ENCODE results near the gene FAM72B.
"Not testable (repeated sequence)": the region's sequence is repeated elsewhere in the genome, so short reads cannot be mapped to it uniquely, and the experiment has no call there.

The FAM72B gene

GRCh38 chr1:121200232-121200631, 16.1 kb upstream of the FAM72B start:
- not testable (repeated sequence) for DNase-seq (ENCODE audit: low read depth in 2 of 2)

- DNase-seq (ENCODE audit: low read depth in 2 of 2): not testable (repeated sequence)
Measured at GRCh38 chr1:121199763-121200162, 15.6 kb upstream of the FAM72B start.

- not testable (repeated sequence) for DNase-seq (ENCODE audit: low read depth in 2 of 2)
Measured at GRCh38 chr1:121197095-121197882, 13.1 kb upstream of the FAM72B start.

- DNase-seq (ENCODE audit: low read depth in 2 of 2): not testable (repeated sequence)
Measured at GRCh38 chr1:121192512-121192911, 8.4 kb upstream of the FAM72B start.

- not testable (repeated sequence) for DNase-seq (ENCODE audit: low read depth in 2 of 2)
Measured at GRCh38 chr1:121187914-121188313, 3.8 kb upstream of the FAM72B start.

- DNase-seq (ENCODE audit: low read depth in 2 of 2): not testable (repeated sequence)
Measured at GRCh38 chr1:121186191-121186590, 2.1 kb upstream of the FAM72B start.

- DNase-seq (ENCODE audit: low read depth in 2 of 2): not testable (repeated sequence)
Measured at GRCh38 chr1:121185140-121185708, 1.1 kb upstream of the FAM72B start.

GRCh38 chr1:121183867-121184266, 273 bp downstream of the FAM72B start:
- not testable (repeated sequence) for DNase-seq (ENCODE audit: low read depth in 2 of 2)

- not testable (repeated sequence) for DNase-seq (ENCODE audit: low read depth in 2 of 2)
Measured at GRCh38 chr1:121178197-121178596, 5.9 kb downstream of the FAM72B start.

- not testable (repeated sequence) for DNase-seq (ENCODE audit: low read depth in 2 of 2)
Measured at GRCh38 chr1:121176649-121177048, 7.5 kb downstream of the FAM72B start.

GRCh38 chr1:121168152-121168668, 15.9 kb downstream of the FAM72B start:
- DNase-seq (ENCODE audit: low read depth in 2 of 2): not testable (repeated sequence)

GRCh38 chr1:121167225-121167738, 16.9 kb downstream of the FAM72B start:
- DNase-seq (ENCODE audit: low read depth in 2 of 2): not testable (repeated sequence)

GRCh38 chr1:121165296-121165695, 18.8 kb downstream of the FAM72B start:
- not testable (repeated sequence) for DNase-seq (ENCODE audit: low read depth in 2 of 2)

- DNase-seq (ENCODE audit: low read depth in 2 of 2): not testable (repeated sequence)
Measured at GRCh38 chr1:121163850-121164757, 20.0 kb downstream of the FAM72B start.

- DNase-seq (ENCODE audit: low read depth in 2 of 2): not testable (repeated sequence)
Measured at GRCh38 chr1:121161199-121161901, 22.8 kb downstream of the FAM72B start.

- not testable (repeated sequence) for DNase-seq (ENCODE audit: low read depth in 2 of 2)
Measured at GRCh38 chr1:121160118-121160517, 24.0 kb downstream of the FAM72B start.

- not testable (repeated sequence) for DNase-seq (ENCODE audit: low read depth in 2 of 2)
Measured at GRCh38 chr1:121157609-121158008, 26.5 kb downstream of the FAM72B start.

- DNase-seq (ENCODE audit: low read depth in 2 of 2): not testable (repeated sequence)
Measured at GRCh38 chr1:121156958-121157603, 27.1 kb downstream of the FAM72B start.

GRCh38 chr1:121155671-121156358, 28.3 kb downstream of the FAM72B start:
- not testable (repeated sequence) for DNase-seq (ENCODE audit: low read depth in 2 of 2)

- not testable (repeated sequence) for DNase-seq (ENCODE audit: low read depth in 2 of 2)
Measured at GRCh38 chr1:121154811-121155210, 29.3 kb downstream of the FAM72B start.
